HepG2 (cell line): ENCODE data around the gene SLC25A45. TPM values are rescaled to one million over a fixed set of nuclear protein-coding genes. Genes with fewer than 3 reads are reported as not detected.

Experiments used
- CERS6 ChIP-seq: sonication (generic); formaldehyde crosslinking; IDR thresholded peaks from 2 replicates; pipeline ENCODE4 v1.5.0; 2020; ENCODE audit warnings: missing genetic modification reagents
- CHD4 ChIP-seq: fragments of 200-600 bp; sonication (generic); IDR thresholded peaks from 2 replicates; pipeline ENCODE4 v1.7.0; 2017; ENCODE audit warnings: mild to moderate bottlenecking, low read length, borderline replicate concordance
- DBP ChIP-seq: sonication (generic); formaldehyde crosslinking; IDR thresholded peaks from 2 replicates; pipeline ENCODE4 v1.4.0; 2020; ENCODE audit warnings: missing genetic modification reagents; ENCODE audit errors: not compliant biosample characterization
- GATAD2A ChIP-seq: IDR thresholded peaks from 2 replicates; pipeline ENCODE4 v1.6.1; 2016
- MBD4 ChIP-seq: IDR thresholded peaks from 2 replicates; pipeline ENCODE4 v1.6.1; 2012; ENCODE audit warnings: low read length, inconsistent platforms, borderline replicate concordance
- MYNN ChIP-seq: sonication (generic); formaldehyde crosslinking; IDR thresholded peaks from 2 replicates; pipeline ENCODE4 v1.4.0; 2020; ENCODE audit warnings: mild to moderate bottlenecking, low read depth, missing genetic modification reagents
- PTBP1 ChIP-seq: fragments of 200-400 bp; formaldehyde crosslinking; IDR thresholded peaks from 2 replicates; pipeline ENCODE4 v1.6.1; 2018; ENCODE audit warnings: low read length, low read depth; ENCODE audit not compliant: poor library complexity, severe bottlenecking
- SMAD1 ChIP-seq: sonication (generic); formaldehyde crosslinking; IDR thresholded peaks from 2 replicates; pipeline ENCODE4 v1.4.0; 2020; ENCODE audit warnings: missing genetic modification reagents, low read depth, mild to moderate bottlenecking, borderline replicate concordance
- SP5 ChIP-seq: IDR thresholded peaks from 2 replicates; pipeline ENCODE4 v1.6.1; 2016; ENCODE audit warnings: low read depth, borderline replicate concordance
- TP53 ChIP-seq: sonication (generic); formaldehyde crosslinking; conservative IDR thresholded peaks from 2 replicates; pipeline ENCODE4 v1.4.0; 2020; ENCODE audit warnings: missing genetic modification reagents
- USF2 ChIP-seq, 2 experiments: sonication (generic) in 1 of 2; formaldehyde crosslinking in 1 of 2; IDR thresholded peaks; 2 replicates each; pipeline versions ENCODE4 v1.5.1 to v1.6.1; 2011 to 2020; ENCODE audit warnings: borderline replicate concordance in 1 of 2, low read depth in 1 of 2, low read length in 1 of 2, mild to moderate bottlenecking in 1 of 2, missing genetic modification reagents in 1 of 2, moderate library complexity in 1 of 2
- ZFP82 ChIP-seq: sonication (generic); formaldehyde crosslinking; IDR thresholded peaks from 2 replicates; pipeline ENCODE4 v1.5.1; 2020; ENCODE audit warnings: mild to moderate bottlenecking, missing genetic modification reagents, borderline replicate concordance
- ZNF17 ChIP-seq: sonication (generic); formaldehyde crosslinking; IDR thresholded peaks from 2 replicates; pipeline ENCODE4 v1.5.0; 2020; ENCODE audit warnings: mild to moderate bottlenecking, missing genetic modification reagents
- ZNF639 ChIP-seq: conservative IDR thresholded peaks from 2 replicates; pipeline ENCODE4 v1.6.1; 2018; ENCODE audit warnings: missing genetic modification reagents
- polyA plus RNA-seq, 8 experiments: library from polyadenylated mRNA; depleted of rRNA in 3 of 8; stranded (reverse) in 7 of 8; unstranded in 1 of 8; fragments of >200 nt; fragmentation: Illumina TruSeq in 4 of 8; extraction: Trizol in 4 of 8; gene quantifications; 2 replicates each; pipeline versions ENCODE4 v1.2.1 to v1.2.3, GENCODE V29; 2011 to 2016; ENCODE audit warnings: low read depth in 4 of 8, missing spikeins in 1 of 8, mixed read lengths in 1 of 8; ENCODE audit not compliant: insufficient read depth in 1 of 8
- total RNA-seq, 5 experiments: library from RNA; depleted of rRNA; stranded (reverse); fragments of >200 nt; fragmentation: Illumina TruSeq; extraction: Trizol; gene quantifications; 2 replicates each; pipeline ENCODE4 v1.2.3, GENCODE V29; 2016; ENCODE audit warnings: low read depth in 1 of 5
- TF ChIP-seq, protein P1 (sequence below): sonication (generic); formaldehyde crosslinking; IDR thresholded peaks from 2 replicates; pipeline ENCODE4 v1.5.1; 2020; ENCODE audit warnings: mild to moderate bottlenecking, missing genetic modification reagents, moderate library complexity
- TF ChIP-seq, protein P2 (sequence below): sonication (generic); formaldehyde crosslinking; IDR thresholded peaks from 2 replicates; pipeline ENCODE4 v1.4.0; 2020; ENCODE audit warnings: missing genetic modification reagents

SLC25A45 gene
- total and polyA plus RNA-seq, 2 of the 13 experiments (the other 11 are each of a cell fraction or from before 2014, with no cell fraction given), result 1.2 to 3.4 TPM

DNA sequence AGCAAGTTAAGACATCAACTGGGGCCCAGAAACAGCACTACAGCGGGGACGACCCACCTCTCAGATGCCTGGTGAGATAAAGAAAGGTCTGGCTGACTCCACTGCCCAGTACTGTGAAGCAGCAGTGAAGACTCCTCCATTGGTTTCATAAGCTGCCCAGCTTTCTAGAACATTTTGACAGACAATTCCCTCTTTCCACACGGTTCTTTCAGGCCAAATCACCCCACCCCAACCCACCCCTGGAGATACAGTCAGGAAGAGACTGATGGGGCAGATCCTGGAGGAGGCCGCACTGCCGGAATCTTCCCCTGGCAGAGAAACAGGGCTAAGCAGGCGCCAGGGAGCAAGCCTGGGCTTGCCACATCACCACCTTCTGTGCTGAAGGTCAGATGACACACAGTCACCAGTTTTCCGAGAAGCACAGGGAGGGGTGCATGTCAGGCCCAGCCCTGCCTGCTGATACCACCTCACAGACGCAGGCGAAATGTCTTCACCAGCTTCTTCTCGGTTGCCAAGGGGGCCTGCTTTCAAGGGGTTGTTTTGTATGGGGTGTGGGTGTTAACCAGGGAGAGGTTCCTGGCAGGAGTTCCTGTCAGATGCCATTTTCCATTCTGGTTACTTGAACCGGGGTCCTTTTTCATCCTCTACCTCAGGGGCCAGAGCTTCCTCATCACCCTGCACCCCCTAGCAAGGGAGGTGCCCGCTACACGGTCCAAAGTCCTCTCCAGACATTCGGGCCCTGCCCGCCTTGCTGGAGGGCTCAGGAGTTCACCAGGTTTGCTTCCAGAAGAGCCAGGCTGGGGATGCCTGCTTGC, 38.7 kb upstream of the SLC25A45 start (continued):
- TF ChIP-seq USF2 (IDR thresholded peaks at IDR 0.05; ENCODE audit: low read depth, low read length) (peak; percentile 62; the same call in 1 of the 2 replicates), USF2 (CRISPR knock-in tag; IDR thresholded peaks at IDR 0.05; ENCODE audit: borderline replicate concordance) (peak; percentile 60; the same call in 1 of the 2 replicates), CERS6 (no peak), ZFP82 (no peak), MBD4 (no peak), GATAD2A (peak; percentile 73), ZNF639 (CRISPR knock-in tag) (no peak; the same call in 1 of the 2 replicates), SMAD1 (no peak), ZNF17 (CRISPR knock-in tag) (no peak), DBP (CRISPR knock-in tag) (no peak), TP53 (CRISPR knock-in tag) (peak; percentile 99), MYNN (CRISPR knock-in tag) (0 out of 2 replicates have a peak, but pooled peaks have one; percentile 2), CHD4 (no peak), PTBP1 (no peak), SP5 (peak; percentile 41)
- TF ChIP-seq, protein P1, sequence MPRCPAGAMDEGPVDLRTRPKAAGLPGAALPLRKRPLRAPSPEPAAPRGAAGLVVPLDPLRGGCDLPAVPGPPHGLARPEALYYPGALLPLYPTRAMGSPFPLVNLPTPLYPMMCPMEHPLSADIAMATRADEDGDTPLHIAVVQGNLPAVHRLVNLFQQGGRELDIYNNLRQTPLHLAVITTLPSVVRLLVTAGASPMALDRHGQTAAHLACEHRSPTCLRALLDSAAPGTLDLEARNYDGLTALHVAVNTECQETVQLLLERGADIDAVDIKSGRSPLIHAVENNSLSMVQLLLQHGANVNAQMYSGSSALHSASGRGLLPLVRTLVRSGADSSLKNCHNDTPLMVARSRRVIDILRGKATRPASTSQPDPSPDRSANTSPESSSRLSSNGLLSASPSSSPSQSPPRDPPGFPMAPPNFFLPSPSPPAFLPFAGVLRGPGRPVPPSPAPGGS (CRISPR knock-in tag), result no peak; the same call in 1 of the 2 replicates
- TF ChIP-seq, protein P2, sequence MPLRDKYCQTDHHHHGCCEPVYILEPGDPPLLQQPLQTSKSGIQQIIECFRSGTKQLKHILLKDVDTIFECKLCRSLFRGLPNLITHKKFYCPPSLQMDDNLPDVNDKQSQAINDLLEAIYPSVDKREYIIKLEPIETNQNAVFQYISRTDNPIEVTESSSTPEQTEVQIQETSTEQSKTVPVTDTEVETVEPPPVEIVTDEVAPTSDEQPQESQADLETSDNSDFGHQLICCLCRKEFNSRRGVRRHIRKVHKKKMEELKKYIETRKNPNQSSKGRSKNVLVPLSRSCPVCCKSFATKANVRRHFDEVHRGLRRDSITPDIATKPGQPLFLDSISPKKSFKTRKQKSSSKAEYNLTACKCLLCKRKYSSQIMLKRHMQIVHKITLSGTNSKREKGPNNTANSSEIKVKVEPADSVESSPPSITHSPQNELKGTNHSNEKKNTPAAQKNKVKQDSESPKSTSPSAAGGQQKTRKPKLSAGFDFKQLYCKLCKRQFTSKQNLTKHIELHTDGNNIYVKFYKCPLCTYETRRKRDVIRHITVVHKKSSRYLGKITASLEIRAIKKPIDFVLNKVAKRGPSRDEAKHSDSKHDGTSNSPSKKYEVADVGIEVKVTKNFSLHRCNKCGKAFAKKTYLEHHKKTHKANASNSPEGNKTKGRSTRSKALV (CRISPR knock-in tag), result no peak
